ENCODE measurements around the gene AP2A2. TPM values are rescaled to one million over a fixed set of nuclear protein-coding genes. Genes with fewer than 3 reads are reported as not detected.

AP2A2 gene
- total RNA-seq, 2 donors from 2014 or later = 35.1 to 70.2 TPM

DNA sequence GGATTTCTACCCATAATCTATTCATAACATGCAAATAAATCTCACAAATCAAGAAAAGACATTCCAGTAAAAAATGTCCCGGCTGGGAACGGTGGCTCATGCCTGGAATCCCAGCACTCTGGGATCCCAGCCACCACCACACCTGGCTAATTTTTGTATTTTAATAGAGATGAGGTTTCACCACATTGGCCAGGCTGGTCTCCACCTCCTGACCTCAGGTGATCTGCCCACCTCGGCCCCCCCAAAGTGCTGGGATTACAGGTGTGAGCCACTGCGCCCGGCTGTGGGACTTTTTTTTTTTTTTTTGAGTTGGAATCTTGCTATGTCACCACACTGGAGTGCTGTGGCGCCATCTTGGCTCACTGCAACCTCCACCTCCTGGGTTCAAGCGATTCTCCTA, 19.7 kb upstream of the AP2A2 start:
- Histone ChIP-seq H3K27ac (no peak overlapping the region), H3K4me1 (replicated peaks) (no peaks in the 10 kb centered on the region), H3K9me3 (no peaks in the 10 kb centered on the region), H3K27me3 (replicated peaks; ENCODE audit: insufficient read depth) (no peaks in the 10 kb centered on the region), H3K4me3 (no peak overlapping the region), H3K36me3 (peaks cover 7 to 19% of the 10 kb centered on the region in 2 donors)
- 77% methylated on average over 7 of the region's 7 CpGs for WGBS
- no peak for DNase-seq (ENCODE audit: low spot score)
- intact Hi-C loops (cut with DNase I) = no loop called here
- no peak for TF ChIP-seq POLR2AphosphoS5 (IDR thresholded peaks at IDR 0.05)

DNA sequence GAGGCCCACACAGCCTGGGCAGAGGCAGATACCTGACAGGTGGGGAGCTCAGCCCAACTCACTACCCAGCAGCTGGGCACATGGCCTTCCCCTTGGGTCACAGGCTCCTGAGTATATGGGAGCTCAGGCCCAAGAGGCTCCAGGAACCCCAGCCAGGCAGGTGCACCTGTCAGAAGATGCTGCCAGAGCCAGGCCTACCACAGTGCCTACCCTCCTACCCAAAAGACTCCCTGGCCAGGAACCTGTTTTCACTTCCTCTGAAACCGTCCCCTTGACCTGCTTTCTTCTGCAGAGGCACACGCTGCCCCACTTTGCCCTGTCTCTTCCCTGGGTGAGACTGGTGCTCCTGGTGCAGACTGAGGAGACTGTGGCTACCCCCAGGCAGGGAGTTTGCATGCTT, 18.0 kb upstream of the AP2A2 start:
- H3K4me1 ChIP-seq (replicated peaks) = no peaks in the 10 kb centered on the region
- peaks cover 4 to 5% of the 10 kb centered on the region in 2 donors for H3K36me3 ChIP-seq
- TF ChIP-seq POLR2A (IDR thresholded peaks at IDR 0.05) = no peak
- TF ChIP-seq, protein P1, sequence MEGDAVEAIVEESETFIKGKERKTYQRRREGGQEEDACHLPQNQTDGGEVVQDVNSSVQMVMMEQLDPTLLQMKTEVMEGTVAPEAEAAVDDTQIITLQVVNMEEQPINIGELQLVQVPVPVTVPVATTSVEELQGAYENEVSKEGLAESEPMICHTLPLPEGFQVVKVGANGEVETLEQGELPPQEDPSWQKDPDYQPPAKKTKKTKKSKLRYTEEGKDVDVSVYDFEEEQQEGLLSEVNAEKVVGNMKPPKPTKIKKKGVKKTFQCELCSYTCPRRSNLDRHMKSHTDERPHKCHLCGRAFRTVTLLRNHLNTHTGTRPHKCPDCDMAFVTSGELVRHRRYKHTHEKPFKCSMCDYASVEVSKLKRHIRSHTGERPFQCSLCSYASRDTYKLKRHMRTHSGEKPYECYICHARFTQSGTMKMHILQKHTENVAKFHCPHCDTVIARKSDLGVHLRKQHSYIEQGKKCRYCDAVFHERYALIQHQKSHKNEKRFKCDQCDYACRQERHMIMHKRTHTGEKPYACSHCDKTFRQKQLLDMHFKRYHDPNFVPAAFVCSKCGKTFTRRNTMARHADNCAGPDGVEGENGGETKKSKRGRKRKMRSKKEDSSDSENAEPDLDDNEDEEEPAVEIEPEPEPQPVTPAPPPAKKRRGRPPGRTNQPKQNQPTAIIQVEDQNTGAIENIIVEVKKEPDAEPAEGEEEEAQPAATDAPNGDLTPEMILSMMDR (IDR thresholded peaks at IDR 0.05) = no peak
- no peak for TF ChIP-seq POLR2AphosphoS5 (IDR thresholded peaks at IDR 0.05)
- H3K27ac ChIP-seq = no peak overlapping the region
- no peak for DNase-seq (ENCODE audit: low spot score)
- H3K4me3 ChIP-seq = no peak overlapping the region
- H3K27me3 ChIP-seq (replicated peaks; ENCODE audit: insufficient read depth) = no peaks in the 10 kb centered on the region
- intact Hi-C loops (cut with DNase I) = no loop called here
- WGBS = 96% methylated on average over 2 of the region's 2 CpGs
- no peaks in the 10 kb centered on the region for H3K9me3 ChIP-seq

DNA sequence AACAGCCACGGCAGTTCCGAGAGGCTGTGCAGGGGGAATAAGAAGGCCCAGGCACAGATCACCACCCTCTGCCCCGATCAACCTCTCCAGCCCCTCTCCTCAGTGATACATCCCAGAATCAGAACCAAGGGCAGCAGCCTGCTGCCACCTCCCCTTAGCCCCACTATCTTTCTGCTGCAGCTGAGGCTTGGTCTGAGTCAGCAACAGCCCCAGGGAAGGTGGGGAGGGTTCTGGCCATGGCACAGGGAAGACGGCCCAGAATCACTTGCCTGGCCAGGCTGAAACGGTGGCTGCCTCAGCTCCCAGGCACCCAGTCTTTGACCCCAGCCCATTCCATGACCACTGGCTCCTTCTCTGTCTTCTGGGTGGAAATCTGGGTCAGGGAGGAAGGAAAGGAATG, 17.4 kb upstream of the AP2A2 start:
- no peak for DNase-seq (ENCODE audit: low spot score)
- no peaks in the 10 kb centered on the region for H3K27me3 ChIP-seq (replicated peaks; ENCODE audit: insufficient read depth)
- no peak overlapping the region for H3K4me3 ChIP-seq
- no peak overlapping the region for H3K27ac ChIP-seq
- 88% methylated on average over 5 of the region's 5 CpGs for WGBS
- no peaks in the 10 kb centered on the region for H3K9me3 ChIP-seq
- no peaks in the 10 kb centered on the region for H3K36me3 ChIP-seq
- TF ChIP-seq POLR2AphosphoS5 (IDR thresholded peaks at IDR 0.05) (no peak), POLR2A (IDR thresholded peaks at IDR 0.05) (no peak)
- TF ChIP-seq, protein P1 (IDR thresholded peaks at IDR 0.05) = no peak
- intact Hi-C loops (cut with DNase I) = no loop called here
- no peaks in the 10 kb centered on the region for H3K4me1 ChIP-seq (replicated peaks)

GRCh38 chr11:909406-909805, 16.3 kb upstream of the AP2A2 start:
- intact Hi-C loops (cut with DNase I) = no loop called here
- Histone ChIP-seq H3K4me1 (replicated peaks) (no peaks in the 10 kb centered on the region), H3K27ac (no peak overlapping the region), H3K4me3 (no peak overlapping the region), H3K27me3 (replicated peaks; ENCODE audit: insufficient read depth) (no peaks in the 10 kb centered on the region), H3K9me3 (no peaks in the 10 kb centered on the region), H3K36me3 (no peaks in the 10 kb centered on the region)
- WGBS = 85% methylated on average over 11 of the region's 11 CpGs
- DNase-seq (ENCODE audit: low spot score) = no peak
- TF ChIP-seq POLR2AphosphoS5 (IDR thresholded peaks at IDR 0.05) (no peak), POLR2A (IDR thresholded peaks at IDR 0.05) (no peak)
- TF ChIP-seq, protein P1 (IDR thresholded peaks at IDR 0.05) = no peak

DNA sequence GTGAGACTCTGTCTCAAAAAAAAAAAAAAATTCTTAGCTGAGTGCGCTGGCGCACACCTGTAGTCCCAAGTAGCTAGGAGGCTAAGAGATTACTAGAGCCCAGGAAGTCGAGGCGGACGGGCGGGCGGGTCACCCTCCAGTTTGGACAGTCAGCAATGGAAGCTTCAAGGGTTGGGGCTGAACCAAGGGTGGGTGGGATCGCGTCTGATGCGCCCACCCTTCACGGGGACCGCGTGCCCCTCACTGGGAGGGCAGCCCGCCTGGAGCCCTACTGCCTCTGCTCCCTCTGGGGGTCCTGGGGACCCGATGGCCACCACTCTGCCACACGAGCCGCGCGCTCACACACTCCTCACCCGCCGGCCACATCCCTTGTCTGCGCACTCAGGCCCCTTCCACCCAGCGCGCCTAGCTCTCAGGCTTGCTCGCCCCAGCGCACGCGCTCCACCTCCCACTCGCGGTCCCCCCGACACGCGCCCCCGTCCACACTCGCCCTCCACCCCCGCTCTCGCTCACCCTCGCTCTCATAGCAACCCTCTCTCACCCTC, 15.6 kb upstream of the AP2A2 start:
- H3K27ac ChIP-seq = peak overlapping the region; percentile 88
- 2% methylated on average over 30 of the region's 38 CpGs for WGBS
- intact Hi-C loops (cut with DNase I) = loop anchor here (5.0 kb wide), 1 partner anchor 63 kb away; no protein-coding TSS in a partner anchor

More for the DNA sequence above, 15.6 kb upstream of the AP2A2 start:
- Histone ChIP-seq H3K4me1 (replicated peaks) (no peaks in the 10 kb centered on the region), H3K27me3 (replicated peaks; ENCODE audit: insufficient read depth) (no peaks in the 10 kb centered on the region), H3K36me3 (no peaks in the 10 kb centered on the region), H3K4me3 (peak overlapping the region; percentile 86 to 90), H3K9me3 (no peaks in the 10 kb centered on the region)
- TF ChIP-seq, protein P1 (IDR thresholded peaks at IDR 0.05) = no peak
- TF ChIP-seq POLR2A (IDR thresholded peaks at IDR 0.05) (no peak), POLR2AphosphoS5 (IDR thresholded peaks at IDR 0.05) (no peak)
- DNase-seq (ENCODE audit: low spot score) = no peak

Measured in prostate gland (tissue), 2 donors.